ENCODE measurements around the gene FASLG.
A peak's percentile ranks its signal among the peaks of the same experiment; 100 is the strongest.
"Not testable (repeated sequence)": the region's sequence is repeated elsewhere in the genome, so short reads cannot be mapped to it uniquely, and the experiment has no call there.

FASLG gene, protein sequence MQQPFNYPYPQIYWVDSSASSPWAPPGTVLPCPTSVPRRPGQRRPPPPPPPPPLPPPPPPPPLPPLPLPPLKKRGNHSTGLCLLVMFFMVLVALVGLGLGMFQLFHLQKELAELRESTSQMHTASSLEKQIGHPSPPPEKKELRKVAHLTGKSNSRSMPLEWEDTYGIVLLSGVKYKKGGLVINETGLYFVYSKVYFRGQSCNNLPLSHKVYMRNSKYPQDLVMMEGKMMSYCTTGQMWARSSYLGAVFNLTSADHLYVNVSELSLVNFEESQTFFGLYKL

DNA sequence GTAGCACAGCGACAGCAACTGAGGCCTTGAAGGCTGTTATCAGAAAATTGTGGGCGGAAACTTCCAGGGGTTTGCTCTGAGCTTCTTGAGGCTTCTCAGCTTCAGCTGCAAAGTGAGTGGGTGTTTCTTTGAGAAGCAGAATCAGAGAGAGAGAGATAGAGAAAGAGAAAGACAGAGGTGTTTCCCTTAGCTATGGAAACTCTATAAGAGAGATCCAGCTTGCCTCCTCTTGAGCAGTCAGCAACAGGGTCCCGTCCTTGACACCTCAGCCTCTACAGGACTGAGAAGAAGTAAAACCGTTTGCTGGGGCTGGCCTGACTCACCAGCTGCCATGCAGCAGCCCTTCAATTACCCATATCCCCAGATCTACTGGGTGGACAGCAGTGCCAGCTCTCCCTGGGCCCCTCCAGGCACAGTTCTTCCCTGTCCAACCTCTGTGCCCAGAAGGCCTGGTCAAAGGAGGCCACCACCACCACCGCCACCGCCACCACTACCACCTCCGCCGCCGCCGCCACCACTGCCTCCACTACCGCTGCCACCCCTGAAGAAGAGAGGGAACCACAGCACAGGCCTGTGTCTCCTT, at the start of gene FASLG:
Gene FASLG, plus strand, starts transcription at position 233 of the 583 bp plus-strand sequence. Its CDS starts 99 bp downstream, at position 332.
- no peak for DNase-seq

DNA sequence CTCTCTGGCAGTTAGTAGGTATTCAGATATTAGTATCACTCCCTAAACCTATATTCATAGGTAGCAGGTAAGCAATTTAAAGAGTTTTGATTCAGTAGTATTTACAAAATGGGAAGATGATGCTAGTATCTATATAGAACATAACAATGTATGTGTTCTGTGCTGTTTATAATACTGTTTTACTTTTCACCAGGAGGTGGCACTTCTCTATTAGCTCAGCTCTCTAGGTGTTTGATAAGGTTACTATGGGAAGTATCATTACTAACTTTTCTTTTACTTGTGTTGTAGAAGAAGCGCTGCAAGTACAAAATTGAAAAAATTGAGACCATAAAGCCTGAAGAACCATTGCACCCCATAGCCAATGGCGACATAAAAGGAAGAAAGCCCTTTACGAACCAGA, 49.4 kb upstream of the FASLG start:
- peak; percentile 8 for DNase-seq

DNA sequence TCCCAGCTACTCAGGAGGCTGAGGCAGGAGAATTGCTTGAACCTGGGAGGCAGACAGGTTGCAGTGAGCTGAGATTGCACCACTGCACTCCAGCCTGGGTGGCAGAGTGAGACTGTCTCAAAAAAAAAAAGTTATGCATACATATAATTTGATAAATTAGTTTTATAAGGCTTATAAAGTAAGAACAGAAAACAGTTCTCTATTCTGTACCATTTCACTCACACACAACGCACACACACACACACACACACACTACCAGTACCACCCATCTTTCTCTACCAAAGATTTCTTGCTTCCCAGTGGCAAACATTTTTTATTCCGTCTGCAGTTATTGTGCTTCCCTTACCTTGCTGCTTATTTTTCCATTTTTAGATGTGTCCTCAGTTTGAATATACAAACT, 46.4 kb upstream of the FASLG start:
- no peak for DNase-seq

DNA sequence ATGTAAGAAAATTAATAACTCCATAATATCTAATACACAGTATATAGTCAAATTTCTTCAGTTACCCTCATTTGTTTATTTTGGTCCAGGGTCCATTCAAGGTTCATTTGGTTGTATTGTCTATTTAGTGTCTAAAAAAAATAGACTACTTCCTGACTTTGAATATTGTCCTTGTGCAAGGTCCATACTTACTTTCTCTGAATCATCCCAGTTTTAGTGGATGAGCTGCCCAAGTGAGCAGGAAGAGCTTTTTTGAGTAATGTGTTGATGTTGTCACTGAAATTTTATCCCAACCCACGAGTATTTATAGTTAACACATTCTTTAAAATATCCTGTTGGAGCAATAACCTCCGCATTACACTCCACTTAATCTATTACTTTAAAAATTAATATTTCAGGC, 45.6 kb upstream of the FASLG start:
- DNase-seq: no peak

DNA sequence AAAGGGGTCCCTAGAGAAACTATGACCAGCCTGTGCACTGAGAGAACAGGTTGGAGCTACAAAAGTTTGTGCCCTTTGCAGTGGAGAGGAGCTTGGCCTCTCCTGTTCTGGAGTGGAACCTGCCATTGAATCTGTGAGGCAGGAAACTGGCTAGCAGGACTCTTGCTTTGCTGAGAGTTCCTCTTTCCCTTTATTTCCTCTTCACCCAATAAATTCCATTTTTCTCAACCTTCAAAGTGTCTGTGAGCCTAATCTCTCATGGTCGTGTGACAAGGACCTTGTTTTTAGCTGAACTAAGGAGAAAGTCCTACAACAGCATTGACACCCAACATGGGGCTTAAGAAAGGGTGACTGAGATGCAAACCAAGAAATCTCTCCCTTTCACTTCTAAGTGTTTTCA, 42.7 kb upstream of the FASLG start:
- DNase-seq: no peak

DNA sequence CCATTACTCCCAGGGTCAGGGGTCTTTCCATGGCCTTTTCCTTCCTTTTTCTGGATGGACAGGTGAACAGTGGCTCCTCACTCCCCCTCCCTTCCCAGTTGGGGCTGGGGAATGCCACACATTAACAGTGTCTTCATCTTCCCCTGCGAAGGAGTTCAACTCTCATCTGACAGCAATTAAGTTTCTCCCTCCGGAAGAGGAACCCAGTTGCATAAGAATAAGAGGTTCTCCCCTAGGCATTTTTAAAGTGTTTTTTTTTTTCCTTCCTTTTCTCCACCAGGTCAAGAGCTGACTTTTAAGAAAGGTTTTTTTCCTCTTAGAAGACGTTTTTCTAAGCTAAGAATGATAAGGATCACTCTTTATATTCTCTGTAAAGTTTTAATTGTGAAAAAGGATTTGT, 42.3 kb upstream of the FASLG start:
- DNase-seq: no peak

DNA sequence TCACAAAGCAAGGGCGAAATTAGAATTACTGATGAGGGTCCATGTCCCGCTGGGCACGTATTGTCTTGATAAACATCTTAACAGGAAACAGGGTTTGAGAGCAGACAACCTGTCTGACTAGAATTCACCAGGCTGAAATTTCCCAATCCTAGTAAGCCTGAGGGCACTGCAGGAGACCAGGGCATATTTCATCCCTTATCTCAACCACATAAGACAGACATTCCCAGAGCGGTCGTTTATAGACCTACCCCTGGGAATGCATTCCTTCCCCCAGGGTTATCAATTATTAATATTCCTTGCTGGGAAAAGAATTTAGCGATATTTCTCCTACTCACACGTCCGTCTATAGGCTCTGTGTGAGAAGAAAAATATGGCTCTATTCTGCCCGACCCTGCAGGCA, 38.3 kb upstream of the FASLG start:
- not testable (repeated sequence) for DNase-seq

DNA sequence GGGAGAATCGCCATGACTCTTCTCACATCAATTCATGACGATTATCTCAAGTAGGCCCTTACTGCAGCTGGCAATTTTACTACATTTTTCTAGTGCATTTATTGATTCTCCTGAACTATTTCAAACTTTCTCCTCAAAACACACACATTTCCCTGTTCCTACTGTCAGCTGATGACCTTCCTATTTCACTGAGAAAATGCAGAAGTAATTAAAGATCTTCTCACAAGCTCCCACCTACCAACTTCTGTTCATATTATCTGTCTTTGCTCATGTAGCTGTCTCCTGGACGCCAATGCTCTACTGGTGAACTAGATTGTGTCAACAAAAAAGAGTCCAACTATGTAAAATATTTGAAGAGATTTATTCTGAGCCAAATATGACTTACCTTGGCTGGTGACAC, 36.4 kb upstream of the FASLG start:
- DNase-seq: no peak

DNA sequence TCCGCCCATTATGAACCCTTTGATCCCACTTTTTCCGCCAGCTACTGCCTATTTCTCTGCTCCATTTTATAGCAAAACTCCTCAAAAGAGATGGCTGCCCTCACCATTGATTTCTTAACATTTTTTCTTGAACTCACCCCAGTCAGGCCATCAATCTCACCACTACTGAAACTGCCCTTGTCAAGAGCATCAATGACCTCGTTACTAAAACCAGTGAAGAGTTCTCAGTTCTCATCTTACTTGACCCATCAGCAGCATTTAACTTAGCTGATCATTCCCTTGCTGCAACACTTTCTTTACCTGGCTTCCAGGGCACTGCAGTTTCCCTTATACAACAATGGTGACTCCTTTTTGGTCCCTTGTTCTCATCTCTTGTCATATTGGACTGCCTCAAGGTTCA, 35.2 kb upstream of the FASLG start:
- DNase-seq: no peak

DNA sequence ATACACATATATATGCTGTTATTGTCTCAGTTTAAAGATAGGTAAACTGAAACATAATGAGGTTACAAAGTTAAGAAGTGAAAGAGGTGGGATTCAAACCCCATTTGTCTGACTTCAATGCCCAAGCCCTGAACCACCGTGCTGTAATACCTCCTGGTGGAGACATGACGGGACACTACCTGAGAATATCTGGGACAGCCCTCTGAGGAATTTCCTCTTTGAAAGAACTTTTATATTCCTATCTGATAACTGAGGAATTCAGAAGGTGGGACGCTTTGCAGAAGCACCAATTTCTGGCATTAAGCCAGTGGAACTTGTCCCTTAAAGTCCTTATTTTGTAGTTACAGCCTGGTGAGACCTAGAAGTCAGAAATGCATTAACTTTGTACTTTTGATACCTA, 32.1 kb upstream of the FASLG start:
- DNase-seq: no peak

DNA sequence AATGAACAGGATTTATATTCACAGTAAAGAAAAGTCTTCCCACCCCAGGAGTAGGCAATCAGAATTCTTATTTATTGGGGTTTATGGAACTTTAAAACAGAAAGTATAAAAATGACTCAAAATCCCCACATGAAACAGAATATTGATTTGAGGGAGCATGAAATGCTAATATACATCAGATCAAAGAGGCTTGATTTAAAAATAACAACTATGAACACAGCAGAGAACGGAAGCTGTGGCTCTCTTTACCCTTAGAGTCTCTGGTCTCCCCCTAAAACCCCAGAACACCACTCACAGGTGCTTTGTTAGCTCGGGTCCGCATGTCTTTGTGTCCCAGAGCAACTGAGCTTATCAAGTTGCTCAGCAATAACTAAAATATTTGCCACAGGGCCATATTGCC, 31.2 kb upstream of the FASLG start:
- DNase-seq: no peak

DNA sequence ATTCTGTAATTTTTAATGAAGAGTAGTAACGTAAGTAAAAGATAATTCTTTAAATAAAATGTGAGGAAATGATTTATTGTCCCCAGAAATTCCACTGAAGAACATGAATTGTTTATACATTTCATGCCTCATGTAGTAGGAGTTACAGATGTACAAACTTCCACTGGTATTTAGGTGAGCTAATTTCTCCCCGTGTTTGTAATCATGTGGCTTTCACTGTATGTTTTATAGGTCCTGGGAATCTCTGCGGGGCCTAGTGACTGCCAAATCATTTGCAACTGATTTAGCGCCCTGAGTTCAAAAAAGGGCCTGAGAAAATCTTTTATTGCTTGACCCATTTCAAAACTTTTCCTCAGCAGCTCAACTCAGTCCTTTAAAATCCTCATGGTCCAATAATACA, 30.5 kb upstream of the FASLG start:
- no peak for DNase-seq

DNA sequence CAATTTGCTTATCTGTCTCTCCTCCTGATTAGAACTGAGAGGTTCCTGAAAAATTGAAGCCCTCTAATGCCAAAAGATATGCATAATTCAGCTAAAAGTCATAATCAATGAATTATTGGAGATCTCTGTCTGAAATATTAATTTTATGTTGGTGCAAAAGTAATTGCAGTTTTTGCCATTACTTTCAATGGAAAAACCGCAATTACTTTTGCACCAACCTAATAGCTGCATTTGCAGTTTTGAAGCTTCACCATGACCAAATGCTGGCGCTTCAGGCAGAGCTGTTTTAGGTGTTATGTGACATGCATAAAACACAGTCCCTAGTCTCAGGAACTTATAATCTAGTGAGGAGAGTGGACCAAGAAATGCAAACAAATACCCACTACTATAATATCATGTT, 29.7 kb upstream of the FASLG start:
- no peak for DNase-seq

DNA sequence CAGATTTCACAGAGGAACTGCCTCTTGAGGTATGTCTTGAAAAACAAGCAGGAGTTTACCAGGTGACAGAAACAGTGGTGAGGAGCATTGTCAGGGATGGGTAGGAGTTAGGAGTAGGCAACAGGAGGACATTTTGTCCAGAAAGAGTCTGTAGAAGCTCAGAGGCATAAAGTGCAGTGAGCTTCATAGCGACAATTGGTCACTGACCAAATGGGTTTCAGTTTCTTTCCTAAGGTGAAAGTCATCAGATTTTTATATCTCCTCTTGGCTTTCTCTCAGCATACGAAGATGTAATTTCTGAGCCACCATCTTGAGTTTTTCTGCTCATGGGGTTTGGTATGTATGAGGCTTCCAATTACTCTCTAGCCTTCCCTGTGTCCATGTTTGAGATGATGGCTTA, 29.3 kb upstream of the FASLG start:
- DNase-seq: no peak

DNA sequence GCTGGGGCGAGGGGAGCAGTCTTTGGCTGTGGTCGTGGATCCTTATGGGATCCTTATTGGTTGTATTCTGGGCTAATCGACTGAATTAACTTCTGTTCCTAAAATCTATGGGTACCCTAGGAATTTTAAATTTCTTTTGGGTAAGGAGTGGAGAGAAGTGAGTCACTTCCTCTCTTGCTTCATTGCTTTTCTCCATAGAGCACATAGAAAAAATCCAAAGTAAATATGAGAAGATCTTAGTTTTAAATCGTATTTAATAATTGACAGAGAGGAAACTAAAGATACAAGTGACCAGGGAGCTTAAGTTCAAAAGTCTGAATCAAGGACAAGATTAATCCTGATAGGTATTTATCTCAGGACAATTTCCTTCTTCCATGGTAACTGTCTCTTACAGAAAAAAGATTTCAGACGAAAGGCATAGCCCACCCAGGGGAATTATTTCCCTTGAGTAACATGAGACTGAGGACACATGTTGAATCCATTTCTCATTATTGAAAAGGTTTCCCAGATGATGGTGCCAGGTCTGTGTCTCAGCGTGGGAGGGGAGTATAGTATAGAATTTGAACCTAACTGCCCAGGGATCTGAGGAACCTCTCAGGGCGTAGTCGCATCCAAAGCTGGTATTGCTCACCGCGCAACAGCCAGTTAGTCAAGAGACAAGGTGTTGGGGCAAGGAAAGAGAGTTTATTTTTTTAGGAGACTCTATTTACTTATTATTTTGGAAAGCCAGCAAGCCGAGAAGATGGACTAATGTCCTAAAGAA, 28.7 kb upstream of the FASLG start:
- DNase-seq: no peak

DNA sequence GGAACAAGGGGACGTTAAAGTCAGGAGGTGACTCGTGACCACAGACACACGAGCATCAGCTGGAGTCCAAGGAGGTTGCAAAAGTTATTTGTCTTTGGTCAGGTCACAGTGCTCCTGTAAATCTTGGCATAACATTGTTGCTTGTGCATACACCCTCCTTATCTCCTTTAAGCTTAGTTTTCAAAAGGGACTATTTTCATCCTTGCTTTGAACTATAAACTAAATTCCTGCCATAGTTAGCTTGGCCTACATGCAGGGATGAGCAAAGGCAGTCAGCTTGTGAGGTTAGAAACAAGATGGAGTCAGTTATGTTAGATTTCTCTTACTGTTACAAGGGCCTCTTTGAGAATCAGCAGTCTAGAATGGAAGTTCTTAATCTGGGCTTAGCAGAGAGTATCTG, 28.0 kb upstream of the FASLG start:
- no peak for DNase-seq

DNA sequence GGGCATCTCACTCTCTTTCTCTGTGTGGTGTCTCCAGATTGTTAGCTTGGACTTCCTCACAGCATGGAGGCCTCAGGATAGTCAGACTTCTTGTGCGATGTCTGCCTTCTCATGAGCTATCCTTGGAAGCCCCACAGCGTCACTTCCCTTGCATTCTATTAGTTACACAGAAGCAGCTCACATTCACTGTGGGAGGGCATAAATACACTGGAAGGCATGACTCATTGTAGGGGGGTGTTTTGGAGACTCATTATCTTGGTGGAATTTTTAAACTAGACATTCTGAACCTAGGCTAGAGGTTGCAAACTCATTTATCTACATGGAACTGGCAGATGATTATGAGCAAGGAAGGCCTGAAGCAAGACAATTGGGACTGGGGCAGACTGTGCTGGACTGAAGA, 21.4 kb upstream of the FASLG start:
- no peak for DNase-seq

DNA sequence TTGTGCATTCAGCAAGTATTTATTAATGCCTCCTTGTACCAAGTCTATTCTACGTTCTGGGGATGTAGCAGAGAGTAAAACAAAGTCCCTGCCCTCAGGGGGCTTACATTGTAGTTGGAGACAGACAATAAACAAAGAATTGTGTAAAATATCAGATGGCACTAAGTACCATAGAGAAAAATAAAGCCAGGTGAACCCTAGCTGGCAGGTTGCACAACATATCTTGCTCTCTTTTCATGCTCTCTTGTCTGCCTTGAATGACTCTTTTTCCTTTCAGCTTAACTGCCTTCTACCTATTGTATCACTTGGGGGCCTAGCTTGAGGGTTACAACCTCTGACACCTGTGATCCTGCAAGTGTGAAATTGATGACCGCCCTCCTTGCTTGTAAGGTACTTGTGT, 20.7 kb upstream of the FASLG start:
- DNase-seq: no peak

DNA sequence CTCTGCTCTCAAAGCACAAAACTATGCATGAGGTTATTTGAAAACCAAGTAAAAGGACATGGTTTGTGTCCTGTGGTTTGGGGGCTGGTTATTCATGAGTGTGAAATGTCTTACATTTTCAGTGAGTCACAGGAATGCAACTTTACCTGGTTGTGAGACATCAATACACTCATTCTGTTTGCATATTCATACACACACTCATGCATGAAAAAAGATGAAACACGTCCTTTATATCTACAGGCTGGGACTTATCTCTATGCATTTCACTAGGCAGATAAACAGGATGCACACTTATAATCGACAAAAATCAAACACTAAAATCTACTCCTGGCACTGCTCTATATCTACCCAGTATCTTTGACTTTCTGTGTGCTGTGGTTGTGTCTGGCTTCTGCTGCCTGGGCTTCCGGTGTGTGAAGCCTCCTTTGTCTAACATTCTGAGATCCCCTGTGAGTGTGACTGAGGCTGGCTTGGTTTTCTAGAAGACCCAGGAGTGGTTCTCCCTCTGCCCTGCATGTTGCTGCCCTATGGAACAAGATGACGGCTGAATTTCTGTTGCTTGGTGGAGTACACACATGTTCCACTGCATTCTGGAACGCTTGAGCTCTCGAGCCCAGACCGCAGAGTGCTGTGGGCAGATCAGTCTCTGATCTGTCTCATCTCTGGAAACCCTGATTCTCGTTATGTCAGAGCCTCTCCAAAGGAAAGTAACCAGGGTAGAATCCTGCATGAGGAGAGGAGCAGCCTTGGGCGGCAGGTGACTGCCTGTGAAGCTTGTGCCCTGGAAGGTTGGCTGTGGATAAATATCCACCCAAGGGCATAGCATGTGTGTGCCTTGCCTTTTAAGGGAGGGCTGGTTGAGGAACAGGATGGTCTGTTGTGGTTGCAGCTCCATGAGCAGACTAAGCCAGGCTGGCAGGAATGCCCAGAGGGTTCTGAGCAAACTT, 19.7 kb upstream of the FASLG start:
- DNase-seq: no peak

DNA sequence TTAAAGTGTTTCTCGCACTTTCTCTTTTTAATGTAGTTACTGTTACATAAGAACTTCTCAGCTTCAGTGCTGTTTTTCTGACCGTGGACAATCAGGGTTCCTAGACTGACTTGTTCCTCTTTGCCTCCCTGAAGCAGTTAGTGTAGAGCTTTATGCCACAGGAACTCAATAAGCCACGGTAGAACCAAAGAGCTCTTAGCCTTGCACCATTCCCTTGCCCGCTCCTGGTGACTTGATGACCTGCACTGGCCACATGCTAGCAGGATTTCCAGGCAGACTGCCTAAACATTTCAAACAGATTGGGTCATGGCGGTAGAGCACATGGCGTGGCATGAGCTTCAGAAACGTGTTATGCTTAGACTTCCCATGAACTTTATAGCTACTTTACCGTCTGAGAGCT, 18.8 kb upstream of the FASLG start:
- no peak for DNase-seq

DNA sequence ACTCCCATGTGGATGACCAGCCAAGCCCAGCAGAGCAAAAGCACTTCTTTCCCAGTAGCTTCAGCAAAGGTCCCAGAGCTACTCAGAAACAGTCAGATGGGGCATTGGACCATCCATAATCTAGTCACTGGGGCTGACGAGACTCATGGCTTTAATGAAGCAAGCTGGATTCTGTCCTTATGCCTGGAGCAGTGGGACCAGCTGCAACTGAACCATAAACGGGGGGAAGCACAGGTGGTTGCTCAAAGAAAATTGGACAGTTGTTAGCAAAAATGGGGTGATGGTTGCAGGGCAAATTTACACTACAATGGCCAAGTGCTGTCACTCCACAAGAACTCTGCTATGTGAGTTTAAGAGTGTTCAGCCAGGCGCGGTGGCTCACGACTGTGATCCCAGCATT, 17.4 kb upstream of the FASLG start:
- no peak for DNase-seq

DNA sequence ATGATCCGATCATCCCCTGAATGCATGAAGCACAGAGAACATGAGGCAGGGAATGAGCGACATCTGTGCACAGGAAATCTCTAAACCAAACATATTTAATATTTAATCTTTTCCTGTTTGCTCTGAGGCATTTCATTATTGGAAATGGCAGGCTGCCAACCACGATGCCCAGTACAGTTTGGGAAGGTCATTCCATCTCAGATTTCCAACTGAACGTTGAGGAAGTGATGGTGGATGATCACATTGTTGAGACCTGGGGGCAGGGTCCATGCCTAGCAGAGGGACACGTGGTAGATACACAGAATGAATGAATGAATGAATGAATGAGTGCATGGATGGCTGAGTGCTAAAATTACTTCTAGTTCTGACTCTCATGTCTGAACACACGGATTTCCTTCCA, 15.9 kb upstream of the FASLG start:
- DNase-seq: peak; percentile 58

DNA sequence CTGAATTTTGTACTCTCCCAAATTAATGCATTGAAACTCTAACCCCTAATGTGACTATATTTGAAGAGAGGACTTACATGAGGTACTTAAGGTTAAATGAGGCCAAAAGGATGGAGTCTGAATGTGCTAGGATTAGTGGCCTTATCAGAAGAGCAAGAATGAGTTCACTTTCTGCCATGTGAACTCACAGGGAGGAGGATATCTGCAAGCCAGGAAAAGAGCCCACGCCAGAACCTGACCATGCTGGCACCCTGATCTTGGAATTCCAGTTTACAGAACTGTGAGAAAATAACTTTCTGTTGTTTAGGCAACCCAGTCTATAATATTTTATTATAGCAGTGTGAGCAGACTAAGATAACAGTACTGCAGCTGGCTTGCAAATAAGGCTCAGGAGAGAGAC, 12.2 kb upstream of the FASLG start:
- no peak for DNase-seq
